ENCODE measurements around the gene AUTS2.

DNA sequence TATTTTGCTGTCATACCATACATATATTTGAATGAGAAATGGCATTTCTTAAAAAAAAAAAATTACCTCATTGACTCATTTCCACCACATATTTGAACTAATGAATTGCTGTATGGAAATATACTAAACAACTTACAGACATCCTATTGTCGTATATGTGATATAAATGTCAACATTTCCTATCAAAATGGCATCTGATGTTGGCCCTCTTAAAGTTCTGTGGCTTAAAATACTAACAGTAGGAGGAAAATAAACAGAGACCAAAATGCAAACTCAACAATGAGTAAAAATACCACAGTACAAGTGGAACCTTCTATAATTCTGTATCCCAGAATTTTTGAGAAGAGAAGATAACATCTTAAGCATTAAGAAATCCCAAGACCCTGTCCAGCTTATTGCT is 1128.0 kb downstream of the AUTS2 start:
- TF ChIP-seq FOXM1 (IDR thresholded peaks at IDR 0.05; ENCODE audit: borderline replicate concordance) (no peak), SP1 (IDR thresholded peaks at IDR 0.05) (no peak), TARDBP (IDR thresholded peaks at IDR 0.05) (no peak), NFRKB (IDR thresholded peaks at IDR 0.05) (no peak), L3MBTL2 (conservative IDR thresholded peaks at IDR 0.05) (no peak)
